ENCODE measurements around the gene FXN. TPM values are rescaled to one million over a fixed set of nuclear protein-coding genes. Genes with fewer than 3 reads are reported as not detected.

FXN gene
- total RNA-seq, 4 donors from 2014 or later = 4.0 to 7.2 (median 5.5) TPM

- TF ChIP-seq, protein P1, sequence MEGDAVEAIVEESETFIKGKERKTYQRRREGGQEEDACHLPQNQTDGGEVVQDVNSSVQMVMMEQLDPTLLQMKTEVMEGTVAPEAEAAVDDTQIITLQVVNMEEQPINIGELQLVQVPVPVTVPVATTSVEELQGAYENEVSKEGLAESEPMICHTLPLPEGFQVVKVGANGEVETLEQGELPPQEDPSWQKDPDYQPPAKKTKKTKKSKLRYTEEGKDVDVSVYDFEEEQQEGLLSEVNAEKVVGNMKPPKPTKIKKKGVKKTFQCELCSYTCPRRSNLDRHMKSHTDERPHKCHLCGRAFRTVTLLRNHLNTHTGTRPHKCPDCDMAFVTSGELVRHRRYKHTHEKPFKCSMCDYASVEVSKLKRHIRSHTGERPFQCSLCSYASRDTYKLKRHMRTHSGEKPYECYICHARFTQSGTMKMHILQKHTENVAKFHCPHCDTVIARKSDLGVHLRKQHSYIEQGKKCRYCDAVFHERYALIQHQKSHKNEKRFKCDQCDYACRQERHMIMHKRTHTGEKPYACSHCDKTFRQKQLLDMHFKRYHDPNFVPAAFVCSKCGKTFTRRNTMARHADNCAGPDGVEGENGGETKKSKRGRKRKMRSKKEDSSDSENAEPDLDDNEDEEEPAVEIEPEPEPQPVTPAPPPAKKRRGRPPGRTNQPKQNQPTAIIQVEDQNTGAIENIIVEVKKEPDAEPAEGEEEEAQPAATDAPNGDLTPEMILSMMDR (IDR thresholded peaks at IDR 0.05) = no peak
- no peak for ATAC-seq (ENCODE audit: low FRiP score)
- no peak for DNase-seq (ENCODE audit: low spot score)
These were observed 22.2 kb upstream of the FXN start for GRCh38 chr9:69013382-69013727.

- TF ChIP-seq, protein P1 (IDR thresholded peaks at IDR 0.05) = no peak
- ATAC-seq (ENCODE audit: low FRiP score) (no peak), DNase-seq (ENCODE audit: low spot score) (no peak)
These were observed 21.5 kb upstream of the FXN start, which contains the start of gene PRKACG for GRCh38 chr9:69014013-69014412. TSS of gene PRKACG (minus strand) at chr9:69014113. CDS start at chr9:69014092, 21 bp downstream.

DNA sequence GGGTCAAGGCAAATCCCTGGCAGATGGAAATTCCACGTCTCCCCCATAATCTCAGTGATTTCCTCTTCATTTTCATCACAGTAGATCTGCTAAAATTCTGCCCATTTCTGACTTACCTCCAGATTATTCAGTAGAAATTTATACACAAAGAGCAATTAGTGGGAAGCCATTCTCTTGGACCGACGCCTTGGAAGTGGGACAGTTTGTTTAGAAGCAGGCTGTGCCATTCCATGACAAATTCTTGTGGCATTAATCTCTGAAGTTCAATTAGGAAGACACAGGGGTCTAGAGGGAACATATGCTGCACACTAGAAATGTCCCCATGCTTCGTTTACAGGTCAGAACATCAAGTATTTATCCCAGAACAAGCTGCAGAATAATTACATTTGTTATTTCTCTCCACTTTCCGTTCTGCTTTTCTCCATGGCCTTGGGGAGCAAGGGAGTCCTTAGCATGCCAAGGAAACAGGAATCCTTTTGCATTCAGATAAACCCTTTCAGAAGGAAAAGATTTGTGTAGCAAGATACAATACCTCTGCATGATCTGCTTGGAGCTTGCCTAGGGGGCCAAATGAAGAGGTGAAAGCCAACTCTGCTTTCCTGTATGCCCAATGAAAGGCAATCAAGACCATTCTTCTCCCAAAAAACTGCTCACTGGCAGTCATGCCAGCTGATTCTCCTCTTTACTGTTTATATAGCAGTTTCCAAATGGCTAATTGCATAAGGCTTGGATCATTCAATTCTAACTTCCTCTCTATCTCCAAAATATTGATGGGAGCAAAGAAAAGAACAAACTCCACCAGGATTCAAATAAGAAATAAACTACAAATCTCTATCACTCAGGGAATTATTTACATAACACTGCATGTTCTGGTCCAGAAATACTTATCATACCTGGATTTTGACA is 19.1 kb upstream of the FXN start:
- no peak for ATAC-seq (ENCODE audit: low FRiP score)
- TF ChIP-seq, protein P1 (IDR thresholded peaks at IDR 0.05) = no peak
- DNase-seq (ENCODE audit: low spot score) = no peak

DNA sequence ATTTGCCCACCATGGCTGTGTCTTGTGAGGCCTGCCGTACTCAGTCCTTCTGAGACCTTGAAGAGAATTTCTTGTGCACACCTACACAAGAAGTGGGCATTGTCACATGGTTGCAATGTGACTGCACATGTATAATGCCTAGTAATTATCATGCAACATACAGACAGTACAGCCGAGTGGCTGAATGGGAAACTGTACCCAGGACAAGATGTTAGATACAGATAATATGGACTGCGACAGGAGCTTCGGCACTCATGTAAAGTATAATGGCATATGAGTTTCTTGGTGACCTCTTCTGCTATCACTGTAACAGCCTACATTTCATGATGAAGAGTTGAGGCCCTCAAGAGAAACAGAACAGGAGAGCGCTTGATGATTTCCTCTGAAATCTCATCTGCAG is 16.8 kb upstream of the FXN start:
- no peak for ATAC-seq (ENCODE audit: low FRiP score)
- DNase-seq (ENCODE audit: low spot score) = no peak
- TF ChIP-seq, protein P1 (IDR thresholded peaks at IDR 0.05) = no peak

DNA sequence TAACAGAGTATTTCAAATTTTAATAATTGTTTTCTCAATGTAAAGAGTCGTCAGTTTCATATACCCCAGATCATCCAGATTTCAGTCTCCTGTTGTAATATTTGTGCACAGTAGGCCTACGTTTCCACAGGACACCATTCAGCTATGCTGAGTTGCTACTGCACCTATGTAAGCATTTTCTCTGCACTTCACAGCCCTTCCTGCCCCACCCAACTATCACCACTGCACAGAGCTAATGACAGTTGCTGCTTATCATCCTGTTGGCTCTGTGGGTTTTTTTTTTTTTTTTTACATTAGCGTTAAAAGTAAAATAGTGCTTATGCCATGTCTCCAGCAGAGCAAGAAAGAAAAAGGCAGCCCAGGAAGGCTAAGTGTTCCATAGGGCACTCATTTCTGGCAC is 15.7 kb upstream of the FXN start:
- TF ChIP-seq, protein P1 (IDR thresholded peaks at IDR 0.05) = no peak
- ATAC-seq (ENCODE audit: low FRiP score) = no peak
- DNase-seq (ENCODE audit: low spot score) = no peak

DNA sequence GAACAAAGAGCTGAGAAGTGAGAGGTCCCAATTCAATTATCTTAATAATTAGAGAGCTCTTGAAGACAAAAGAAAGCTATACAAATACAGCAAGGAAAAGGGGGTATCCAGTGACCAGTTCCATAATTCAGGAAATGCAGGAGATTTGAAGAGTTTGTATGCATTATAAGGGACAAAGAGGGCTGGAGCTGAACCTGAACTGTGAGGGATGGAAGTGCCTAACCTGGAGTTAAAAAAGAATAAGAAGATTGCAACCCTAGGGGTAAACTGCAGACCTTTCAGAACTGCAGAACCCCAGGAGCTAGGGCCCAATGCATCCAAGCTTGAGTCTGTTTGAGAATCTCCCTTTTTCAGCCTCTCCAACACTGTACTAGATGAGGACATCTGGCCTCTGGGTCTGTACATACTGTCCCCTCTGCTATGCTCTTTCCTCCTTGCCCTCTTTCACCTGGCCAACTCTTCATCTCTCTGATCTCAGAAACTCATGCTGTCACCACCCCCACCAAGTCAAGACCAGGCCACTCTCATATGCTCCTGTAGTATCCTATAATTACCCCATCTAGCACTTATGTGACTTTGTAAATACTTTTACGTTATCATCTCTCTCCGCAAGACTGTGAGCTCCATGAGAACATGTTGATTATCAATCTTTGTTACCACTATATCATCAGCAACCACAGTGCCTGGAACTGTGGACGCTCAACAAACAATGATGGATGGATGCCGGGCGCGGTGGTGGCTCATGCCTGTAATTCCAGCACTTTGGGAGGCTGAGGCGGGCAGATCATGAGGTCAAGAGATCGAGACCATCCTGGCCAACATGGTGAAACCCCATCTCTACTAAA is 15.0 kb upstream of the FXN start:
- DNase-seq (ENCODE audit: low spot score) = no peak
- TF ChIP-seq, protein P1 (IDR thresholded peaks at IDR 0.05) = no peak
- ATAC-seq (ENCODE audit: low FRiP score) = no peak
